GM18909 (cell line): ENCODE data around the gene TMEM191B.
"Not testable (repeated sequence)": the region's sequence is repeated elsewhere in the genome, so short reads cannot be mapped to it uniquely, and the experiment has no call there.

Experiments used
- ATAC-seq: cut with Tn5 transposase; IDR thresholded peaks from one replicate; pipeline ENCODE4 v1.9.1; 2021; ENCODE audit warnings: mild to moderate bottlenecking; ENCODE audit not compliant: unreplicated experiment, poor library complexity

TMEM191B gene

GRCh38 chr22:18527752-18528596 lies at the start of gene TMEM191B:
TMEM191B (plus strand) TSS chr22:18527802; CDS start chr22:18527981, 179 bp downstream.
- ATAC-seq, result peak; percentile 36

DNA sequence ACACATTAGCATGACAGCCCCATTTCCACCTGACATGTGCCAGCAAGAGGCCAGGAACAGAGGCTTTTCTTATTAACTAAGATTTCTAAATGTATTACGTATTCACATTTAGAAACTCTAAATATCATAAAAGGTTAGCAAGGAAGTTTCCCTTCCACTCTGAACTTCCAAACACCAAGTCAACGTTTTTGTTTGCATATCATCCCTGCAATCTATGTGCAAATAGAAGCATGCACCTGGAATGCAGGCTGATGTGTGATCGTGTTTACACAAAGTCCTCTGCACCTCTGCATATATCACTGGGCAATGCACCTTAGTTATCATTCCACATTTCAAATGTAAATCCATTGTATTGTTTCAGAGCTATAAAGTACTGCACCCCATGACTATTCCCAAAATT lies 31.4 kb upstream of the TMEM191B start:
- not testable (repeated sequence) for ATAC-seq

- not testable (repeated sequence) for ATAC-seq
Observed at GRCh38 chr22:18511327-18511726, 16.3 kb upstream of the TMEM191B start.

DNA sequence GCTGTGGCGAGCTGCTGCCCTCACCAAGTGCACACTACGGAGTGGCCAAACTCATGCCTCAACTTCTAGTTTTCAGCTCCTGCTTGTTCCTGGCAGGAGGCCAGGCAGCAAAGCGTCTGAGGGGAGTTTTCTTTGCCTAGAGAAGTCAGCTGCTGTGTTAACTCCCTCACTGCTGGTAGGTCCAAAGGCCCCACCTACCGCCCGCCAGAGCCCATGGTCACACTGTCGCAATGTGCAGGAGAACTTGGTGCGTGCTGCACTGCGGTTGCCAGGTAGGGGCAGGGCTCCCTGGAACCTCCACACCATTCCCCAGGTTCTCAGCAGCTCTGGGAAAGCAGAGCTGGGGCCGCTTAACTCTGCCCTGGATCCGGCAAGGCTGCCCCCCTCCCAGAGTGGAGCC lies 15.2 kb upstream of the TMEM191B start:
- ATAC-seq, result not testable (repeated sequence)

GRCh38 chr22:18513454-18513853 lies 14.1 kb upstream of the TMEM191B start:
- ATAC-seq, result not testable (repeated sequence)

GRCh38 chr22:18518061-18518460 lies 9.5 kb upstream of the TMEM191B start, which contains the start of gene GGTLC3:
GGTLC3 (minus strand) TSS chr22:18518161; CDS start chr22:18517897, 264 bp downstream.
- ATAC-seq, result not testable (repeated sequence)

GRCh38 chr22:18522762-18523161 lies 4.8 kb upstream of the TMEM191B start:
- ATAC-seq, result not testable (repeated sequence)

DNA sequence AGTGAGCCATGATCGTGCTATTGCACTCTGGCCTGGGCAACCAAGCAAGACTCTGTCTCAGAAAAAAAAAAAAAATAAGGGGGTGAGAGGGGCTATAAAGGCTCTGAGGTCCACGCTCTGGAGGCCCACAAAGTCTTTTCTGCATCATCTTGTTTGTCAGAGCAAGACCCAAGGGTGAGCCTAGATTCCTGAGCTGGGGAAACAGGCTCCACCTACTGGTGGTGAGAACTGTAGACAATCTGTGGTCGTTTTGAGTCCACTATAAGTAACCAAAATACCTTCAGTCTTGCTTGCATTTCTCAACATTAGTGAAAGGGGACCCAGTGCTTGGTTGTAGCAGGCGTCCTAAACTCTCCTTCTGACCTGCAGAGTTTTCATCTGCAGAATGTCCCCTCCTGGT lies 4.3 kb upstream of the TMEM191B start:
- not testable (repeated sequence) for ATAC-seq

- peak; percentile 75 for ATAC-seq
Observed at GRCh38 chr22:18528597-18529415, 1.2 kb downstream of the TMEM191B start.

DNA sequence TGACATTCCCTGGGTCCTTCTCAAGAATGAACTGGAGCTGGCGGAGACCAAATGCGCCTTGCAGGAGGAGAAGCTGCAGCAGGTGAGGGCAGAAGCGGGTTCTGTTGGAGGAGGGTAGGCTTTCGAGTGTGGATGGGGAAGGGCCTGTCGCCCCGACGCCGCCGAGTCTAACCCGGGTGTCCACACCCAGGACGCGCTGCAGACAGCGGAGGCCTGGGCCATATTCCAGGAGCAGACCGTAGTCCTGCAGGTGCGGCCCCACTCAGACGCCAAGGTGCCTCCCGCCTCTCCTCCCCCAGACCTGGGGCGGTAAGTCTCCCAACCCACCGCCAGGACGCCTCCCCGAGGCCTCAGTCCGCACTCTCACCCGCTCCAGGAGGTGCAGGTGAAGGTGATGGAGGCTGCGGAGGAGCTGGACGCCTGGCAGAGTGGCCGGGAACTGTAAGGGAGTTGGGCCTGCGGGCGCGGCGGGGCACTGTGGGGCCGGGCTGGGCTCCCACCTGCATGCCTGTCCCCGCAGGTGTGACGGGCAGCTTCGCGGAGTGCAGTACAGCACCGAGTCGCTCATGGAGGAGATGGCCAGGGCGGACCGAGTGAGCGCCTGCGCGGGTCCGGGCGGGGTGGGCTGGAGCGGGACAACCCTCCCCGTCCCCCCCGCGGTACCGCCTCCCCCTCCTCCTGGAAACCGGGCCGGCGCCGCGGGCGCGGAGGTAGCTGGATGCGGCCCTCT lies 2.0 kb downstream of the TMEM191B start:
- peak; percentile 23 for ATAC-seq

DNA sequence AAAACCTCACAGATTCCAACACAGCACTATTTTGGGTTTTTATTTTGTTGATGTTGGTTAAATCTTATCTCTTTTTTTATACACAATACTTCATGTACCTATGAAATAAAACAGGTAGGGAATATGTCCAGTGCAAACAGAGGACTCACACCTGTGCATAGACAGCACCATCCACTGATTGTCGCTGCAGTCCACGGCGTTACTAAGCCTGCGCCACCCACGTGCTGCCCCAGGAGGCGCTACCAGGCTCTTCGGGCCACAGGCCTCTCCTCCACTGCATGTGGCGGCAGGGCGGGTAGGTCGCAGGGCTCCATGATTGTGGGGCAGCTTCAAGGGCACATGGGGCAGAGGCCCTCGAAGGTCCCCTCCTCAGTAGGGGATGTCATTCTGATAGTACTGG lies 6.0 kb downstream of the TMEM191B start:
- not testable (repeated sequence) for ATAC-seq

- ATAC-seq, result not testable (repeated sequence)
Observed at GRCh38 chr22:18534315-18534714, 6.7 kb downstream of the TMEM191B start.

GRCh38 chr22:18539994-18540393 lies 12.4 kb downstream of the TMEM191B start:
- not testable (repeated sequence) for ATAC-seq

DNA sequence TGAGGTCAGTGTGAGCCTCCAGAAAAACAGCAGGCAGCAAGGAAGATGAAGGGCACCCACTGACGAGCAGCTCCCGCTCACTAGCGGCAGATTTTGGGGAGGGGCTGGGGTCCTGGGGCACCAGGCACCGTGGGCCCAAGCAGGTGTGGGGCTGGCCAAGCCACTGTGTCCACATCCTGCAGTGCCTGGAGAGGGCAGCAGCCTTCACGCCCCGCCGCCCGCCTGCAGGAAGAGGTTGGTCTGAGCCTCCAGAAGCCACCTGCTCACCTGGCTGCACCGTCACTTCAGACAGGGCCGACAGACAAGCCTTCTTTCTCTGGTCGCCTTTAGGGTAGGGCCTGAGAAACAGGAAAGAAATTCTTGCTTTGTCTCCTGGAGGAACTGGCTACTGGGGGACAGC lies 15.8 kb downstream of the TMEM191B start:
- not testable (repeated sequence) for ATAC-seq

GRCh38 chr22:18544615-18545014 lies 17.0 kb downstream of the TMEM191B start:
- ATAC-seq, result not testable (repeated sequence)

DNA sequence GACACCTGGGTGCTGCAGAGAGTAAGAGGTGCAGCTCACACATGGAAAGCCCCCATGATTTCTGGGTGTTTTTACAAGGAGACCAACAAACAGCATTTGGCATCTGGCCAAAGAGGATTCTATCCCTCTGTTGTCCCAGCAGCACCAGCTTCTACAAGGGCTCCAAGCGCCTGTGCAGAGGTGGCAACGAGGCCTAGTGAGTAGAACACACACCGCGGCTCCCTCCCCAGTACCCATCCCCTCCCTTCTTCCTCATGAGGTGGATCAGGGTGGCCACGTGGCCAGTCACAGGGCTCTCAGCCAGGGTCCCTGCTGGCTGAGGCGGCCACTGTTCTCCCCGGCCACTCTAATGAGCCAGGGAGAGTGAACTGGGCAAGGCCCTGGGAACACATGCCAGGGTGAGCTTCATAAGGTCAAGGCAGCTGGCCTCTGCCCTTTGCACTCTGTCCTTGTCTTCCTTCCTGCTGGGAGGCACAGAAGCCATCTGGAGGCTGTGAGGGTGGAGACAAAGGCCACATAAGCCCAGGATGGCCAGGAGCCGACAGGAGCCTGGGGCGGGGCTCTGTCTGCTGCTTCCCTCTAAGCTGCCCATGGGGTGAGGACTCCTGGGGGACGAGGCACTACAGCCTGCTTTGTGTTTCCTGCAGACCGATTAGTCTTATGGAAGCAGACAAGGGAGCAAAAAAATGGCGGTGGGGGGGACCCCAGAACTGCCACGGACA lies 22.0 kb downstream of the TMEM191B start:
- not testable (repeated sequence) for ATAC-seq

GRCh38 chr22:18551046-18551445 lies 23.4 kb downstream of the TMEM191B start:
- not testable (repeated sequence) for ATAC-seq

DNA sequence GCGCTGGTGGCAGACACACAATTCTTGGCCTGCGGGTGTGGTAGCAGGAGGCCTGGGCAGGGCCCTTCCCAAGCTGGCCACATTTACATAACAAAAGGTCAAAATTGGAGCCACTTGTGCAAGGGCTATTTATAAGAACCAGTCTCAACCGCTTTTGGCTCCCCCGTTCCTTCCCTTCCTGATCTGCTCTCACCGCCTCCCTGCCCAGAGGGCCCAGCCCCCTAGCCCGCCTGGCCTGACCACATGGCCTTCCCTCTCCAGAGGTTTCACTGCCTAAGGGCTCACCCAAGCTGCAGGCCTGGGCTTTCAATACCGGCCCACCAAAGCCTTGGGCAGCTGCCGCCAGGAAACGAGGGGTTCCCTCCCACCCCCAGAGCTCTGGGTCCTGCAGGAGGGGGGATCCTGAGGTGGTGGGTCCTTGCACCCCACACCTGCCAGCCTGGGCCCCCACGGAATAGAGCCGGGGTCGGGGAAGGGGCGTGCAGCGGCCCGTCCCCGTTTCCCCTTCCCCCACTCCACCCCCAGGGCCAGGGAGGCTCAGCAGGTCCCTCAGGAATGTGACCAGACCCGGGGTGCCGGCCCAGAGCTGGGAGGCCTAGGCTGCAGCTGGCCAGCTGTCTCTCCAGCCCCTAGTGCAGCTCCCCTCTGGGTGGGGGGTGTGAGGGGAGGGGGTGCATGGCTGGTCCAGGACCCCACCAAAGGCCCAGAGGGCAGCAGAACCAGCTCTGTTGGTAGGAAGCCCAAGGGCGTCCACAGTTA lies 25.4 kb downstream of the TMEM191B start:
- not testable (repeated sequence) for ATAC-seq
